ENCODE measurements around the gene DCHS2.

GRCh38 chr4:154406018-154406795, 85.4 kb downstream of the DCHS2 start:
- no peak for TF ChIP-seq POLR2AphosphoS5 (IDR thresholded peaks at IDR 0.05; ENCODE audit: low read depth, low read length)
- TF ChIP-seq POLR2A (IDR thresholded peaks at IDR 0.05; ENCODE audit: low read depth, low read length) = no peak

All from GM12891 (cell line).